ENCODE data around the gene SMCO3. TPM values are rescaled to one million over a fixed set of nuclear protein-coding genes. Genes with fewer than 3 reads are reported as not detected.

SMCO3 gene
- total RNA-seq, 1 experiment from 2014 or later: not detected

- TF ChIP-seq, protein P1, sequence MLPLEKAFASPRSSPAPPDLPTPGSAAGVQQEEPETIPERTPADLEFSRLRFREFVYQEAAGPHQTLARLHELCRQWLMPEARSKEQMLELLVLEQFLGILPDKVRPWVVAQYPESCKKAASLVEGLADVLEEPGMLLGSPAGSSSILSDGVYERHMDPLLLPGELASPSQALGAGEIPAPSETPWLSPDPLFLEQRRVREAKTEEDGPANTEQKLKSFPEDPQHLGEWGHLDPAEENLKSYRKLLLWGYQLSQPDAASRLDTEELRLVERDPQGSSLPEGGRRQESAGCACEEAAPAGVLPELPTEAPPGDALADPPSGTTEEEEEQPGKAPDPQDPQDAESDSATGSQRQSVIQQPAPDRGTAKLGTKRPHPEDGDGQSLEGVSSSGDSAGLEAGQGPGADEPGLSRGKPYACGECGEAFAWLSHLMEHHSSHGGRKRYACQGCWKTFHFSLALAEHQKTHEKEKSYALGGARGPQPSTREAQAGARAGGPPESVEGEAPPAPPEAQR (CRISPR knock-in tag; IDR thresholded peaks at IDR 0.05): no peak
- TF ChIP-seq MLX (CRISPR knock-in tag; IDR thresholded peaks at IDR 0.05) (no peak), CTCF (IDR thresholded peaks at IDR 0.05) (no peak), ESRRA (CRISPR knock-in tag; IDR thresholded peaks at IDR 0.05; ENCODE audit: borderline replicate concordance) (no peak), SOX15 (CRISPR knock-in tag; IDR thresholded peaks at IDR 0.05) (no peak), ZNF263 (CRISPR knock-in tag; IDR thresholded peaks at IDR 0.05; ENCODE audit: low read depth) (no peak)
- TF ChIP-seq, protein P2, sequence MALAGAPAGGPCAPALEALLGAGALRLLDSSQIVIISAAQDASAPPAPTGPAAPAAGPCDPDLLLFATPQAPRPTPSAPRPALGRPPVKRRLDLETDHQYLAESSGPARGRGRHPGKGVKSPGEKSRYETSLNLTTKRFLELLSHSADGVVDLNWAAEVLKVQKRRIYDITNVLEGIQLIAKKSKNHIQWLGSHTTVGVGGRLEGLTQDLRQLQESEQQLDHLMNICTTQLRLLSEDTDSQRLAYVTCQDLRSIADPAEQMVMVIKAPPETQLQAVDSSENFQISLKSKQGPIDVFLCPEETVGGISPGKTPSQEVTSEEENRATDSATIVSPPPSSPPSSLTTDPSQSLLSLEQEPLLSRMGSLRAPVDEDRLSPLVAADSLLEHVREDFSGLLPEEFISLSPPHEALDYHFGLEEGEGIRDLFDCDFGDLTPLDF (CRISPR knock-in tag; IDR thresholded peaks at IDR 0.05): no peak
- no peak overlapping the region for H3K4me3 Mint-ChIP-seq
- peaks cover 4% of the 10 kb centered on the region; the same call in 1 of the 2 replicates for H3K9me3 Mint-ChIP-seq
- ChIA-PET CTCF (no interaction called here), POLR2A (no interaction called here)
- peaks cover 6% of the 10 kb centered on the region for H3K4me1 Mint-ChIP-seq
- H3K27me3 Mint-ChIP-seq (ENCODE audit: low read depth): no peaks in the 10 kb centered on the region
- DNase-seq (ENCODE audit: low spot score) (no peak), ATAC-seq (no peak)
- H3K36me3 Mint-ChIP-seq: no peaks in the 10 kb centered on the region
- no peak overlapping the region for H3K27ac Mint-ChIP-seq
Measured at GRCh38 chr12:14826491-14826890, 12.5 kb upstream of the SMCO3 start.

- POLR2A ChIA-PET: no interaction called here
- Mint-ChIP-seq H3K9me3 (peaks cover 4% of the 10 kb centered on the region; the same call in 1 of the 2 replicates), H3K36me3 (no peaks in the 10 kb centered on the region), H3K27ac (no peak overlapping the region), H3K4me1 (peaks cover 9% of the 10 kb centered on the region), H3K27me3 (ENCODE audit: low read depth) (no peaks in the 10 kb centered on the region), H3K4me3 (no peak overlapping the region)
- CTCF ChIA-PET: no interaction called here
- ATAC-seq (no peak), DNase-seq (ENCODE audit: low spot score) (no peak)
- TF ChIP-seq ZNF232 (CRISPR knock-in tag; IDR thresholded peaks at IDR 0.05) (no peak), OVOL2 (CRISPR knock-in tag; IDR thresholded peaks at IDR 0.05; ENCODE audit: borderline replicate concordance) (no peak), ATF1 (CRISPR knock-in tag; IDR thresholded peaks at IDR 0.05) (no peak), ARID4B (CRISPR knock-in tag; IDR thresholded peaks at IDR 0.05; ENCODE audit: borderline replicate concordance) (no peak), USF1 (CRISPR knock-in tag; IDR thresholded peaks at IDR 0.05) (no peak), ZNF219 (CRISPR knock-in tag; IDR thresholded peaks at IDR 0.05; ENCODE audit: borderline replicate concordance) (no peak), MXD4 (CRISPR knock-in tag; IDR thresholded peaks at IDR 0.05; ENCODE audit: borderline replicate concordance) (no peak)
- TF ChIP-seq, protein P3, sequence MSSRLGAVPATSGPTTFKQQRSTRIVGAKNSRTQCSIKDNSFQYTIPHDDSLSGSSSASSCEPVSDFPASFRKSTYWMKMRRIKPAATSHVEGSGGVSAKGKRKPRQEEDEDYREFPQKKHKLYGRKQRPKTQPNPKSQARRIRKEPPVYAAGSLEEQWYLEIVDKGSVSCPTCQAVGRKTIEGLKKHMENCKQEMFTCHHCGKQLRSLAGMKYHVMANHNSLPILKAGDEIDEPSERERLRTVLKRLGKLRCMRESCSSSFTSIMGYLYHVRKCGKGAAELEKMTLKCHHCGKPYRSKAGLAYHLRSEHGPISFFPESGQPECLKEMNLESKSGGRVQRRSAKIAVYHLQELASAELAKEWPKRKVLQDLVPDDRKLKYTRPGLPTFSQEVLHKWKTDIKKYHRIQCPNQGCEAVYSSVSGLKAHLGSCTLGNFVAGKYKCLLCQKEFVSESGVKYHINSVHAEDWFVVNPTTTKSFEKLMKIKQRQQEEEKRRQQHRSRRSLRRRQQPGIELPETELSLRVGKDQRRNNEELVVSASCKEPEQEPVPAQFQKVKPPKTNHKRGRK (CRISPR knock-in tag; IDR thresholded peaks at IDR 0.05; ENCODE audit: borderline replicate concordance): no peak
- TF ChIP-seq, protein P4, sequence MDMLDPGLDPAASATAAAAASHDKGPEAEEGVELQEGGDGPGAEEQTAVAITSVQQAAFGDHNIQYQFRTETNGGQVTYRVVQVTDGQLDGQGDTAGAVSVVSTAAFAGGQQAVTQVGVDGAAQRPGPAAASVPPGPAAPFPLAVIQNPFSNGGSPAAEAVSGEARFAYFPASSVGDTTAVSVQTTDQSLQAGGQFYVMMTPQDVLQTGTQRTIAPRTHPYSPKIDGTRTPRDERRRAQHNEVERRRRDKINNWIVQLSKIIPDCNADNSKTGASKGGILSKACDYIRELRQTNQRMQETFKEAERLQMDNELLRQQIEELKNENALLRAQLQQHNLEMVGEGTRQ (CRISPR knock-in tag; IDR thresholded peaks at IDR 0.05): no peak
- TF ChIP-seq, protein P5, sequence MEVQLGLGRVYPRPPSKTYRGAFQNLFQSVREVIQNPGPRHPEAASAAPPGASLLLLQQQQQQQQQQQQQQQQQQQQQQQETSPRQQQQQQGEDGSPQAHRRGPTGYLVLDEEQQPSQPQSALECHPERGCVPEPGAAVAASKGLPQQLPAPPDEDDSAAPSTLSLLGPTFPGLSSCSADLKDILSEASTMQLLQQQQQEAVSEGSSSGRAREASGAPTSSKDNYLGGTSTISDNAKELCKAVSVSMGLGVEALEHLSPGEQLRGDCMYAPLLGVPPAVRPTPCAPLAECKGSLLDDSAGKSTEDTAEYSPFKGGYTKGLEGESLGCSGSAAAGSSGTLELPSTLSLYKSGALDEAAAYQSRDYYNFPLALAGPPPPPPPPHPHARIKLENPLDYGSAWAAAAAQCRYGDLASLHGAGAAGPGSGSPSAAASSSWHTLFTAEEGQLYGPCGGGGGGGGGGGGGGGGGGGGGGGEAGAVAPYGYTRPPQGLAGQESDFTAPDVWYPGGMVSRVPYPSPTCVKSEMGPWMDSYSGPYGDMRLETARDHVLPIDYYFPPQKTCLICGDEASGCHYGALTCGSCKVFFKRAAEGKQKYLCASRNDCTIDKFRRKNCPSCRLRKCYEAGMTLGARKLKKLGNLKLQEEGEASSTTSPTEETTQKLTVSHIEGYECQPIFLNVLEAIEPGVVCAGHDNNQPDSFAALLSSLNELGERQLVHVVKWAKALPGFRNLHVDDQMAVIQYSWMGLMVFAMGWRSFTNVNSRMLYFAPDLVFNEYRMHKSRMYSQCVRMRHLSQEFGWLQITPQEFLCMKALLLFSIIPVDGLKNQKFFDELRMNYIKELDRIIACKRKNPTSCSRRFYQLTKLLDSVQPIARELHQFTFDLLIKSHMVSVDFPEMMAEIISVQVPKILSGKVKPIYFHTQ (CRISPR knock-in tag; IDR thresholded peaks at IDR 0.05): no peak
- TF ChIP-seq, protein P1 (CRISPR knock-in tag; IDR thresholded peaks at IDR 0.05): no peak
Measured at GRCh38 chr12:14825256-14825655, 11.3 kb upstream of the SMCO3 start.

All from WTC11 (cell line).